GM12873 (cell line): ENCODE results near the gene C2orf49.

Experiments used
- CTCF ChIP-seq: IDR thresholded peaks from 2 replicates; pipeline ENCODE4 v1.5.1; 2012; ENCODE audit warnings: low read depth, mild to moderate bottlenecking, moderate library complexity, low read length, control low read depth; ENCODE audit not compliant: insufficient read depth; ENCODE audit errors: missing control alignments

C2orf49 gene

GRCh38 chr2:105329197-105329554, 8.2 kb upstream of the C2orf49 start:
- TF ChIP-seq CTCF = no peak

DNA sequence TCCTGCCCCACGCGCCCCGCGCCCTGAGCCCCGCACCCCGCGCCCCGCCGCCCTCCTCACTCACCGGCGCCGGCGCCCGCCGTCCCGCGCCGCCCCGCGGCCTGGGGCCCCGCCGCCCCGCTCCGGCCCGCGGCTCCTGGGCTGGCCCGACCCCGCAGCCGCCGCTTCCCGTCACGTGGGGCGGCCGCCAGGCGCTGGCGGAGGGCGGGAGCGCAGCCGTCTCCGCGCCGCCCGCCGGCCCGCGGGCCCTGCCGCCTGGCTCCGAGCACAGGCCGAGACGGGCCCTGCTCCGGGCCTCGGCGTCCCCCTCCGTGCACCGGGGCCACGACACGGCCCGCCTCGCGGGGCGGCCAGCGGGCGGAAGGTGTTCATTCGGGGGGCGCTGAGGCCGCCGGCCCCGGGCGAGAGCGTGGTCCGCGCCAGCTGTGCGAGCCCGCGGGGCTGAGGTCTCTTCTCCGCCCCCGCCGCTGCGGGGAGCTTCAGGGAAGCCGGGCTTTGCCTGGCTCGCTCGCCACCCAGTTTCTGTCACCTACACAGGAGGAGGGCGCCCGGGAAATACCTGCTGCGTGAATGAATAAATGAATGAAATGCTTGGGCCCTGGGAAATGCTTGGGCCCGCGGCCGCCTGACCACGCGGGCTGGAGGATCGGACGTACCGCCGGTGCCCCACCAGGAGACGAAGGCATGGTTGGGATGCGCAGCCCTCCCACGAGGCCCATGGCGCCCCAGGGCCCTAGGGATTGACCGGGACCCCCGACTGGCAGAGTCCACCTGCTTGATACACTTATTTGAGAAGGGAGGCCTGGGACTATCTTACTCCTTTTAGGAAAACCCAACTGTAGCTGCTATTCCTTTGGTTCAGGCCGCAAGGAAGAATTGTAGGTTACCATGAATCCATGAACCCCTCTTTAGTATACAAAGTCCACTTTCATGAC, 7.5 kb upstream of the C2orf49 start, which contains the start of gene TGFBRAP1:
TSS of gene TGFBRAP1 (minus strand) at position 175 of the 935 bp plus-strand sequence. CDS start 21,434 bp downstream, outside the sequence.
- TF ChIP-seq CTCF = no peak

DNA sequence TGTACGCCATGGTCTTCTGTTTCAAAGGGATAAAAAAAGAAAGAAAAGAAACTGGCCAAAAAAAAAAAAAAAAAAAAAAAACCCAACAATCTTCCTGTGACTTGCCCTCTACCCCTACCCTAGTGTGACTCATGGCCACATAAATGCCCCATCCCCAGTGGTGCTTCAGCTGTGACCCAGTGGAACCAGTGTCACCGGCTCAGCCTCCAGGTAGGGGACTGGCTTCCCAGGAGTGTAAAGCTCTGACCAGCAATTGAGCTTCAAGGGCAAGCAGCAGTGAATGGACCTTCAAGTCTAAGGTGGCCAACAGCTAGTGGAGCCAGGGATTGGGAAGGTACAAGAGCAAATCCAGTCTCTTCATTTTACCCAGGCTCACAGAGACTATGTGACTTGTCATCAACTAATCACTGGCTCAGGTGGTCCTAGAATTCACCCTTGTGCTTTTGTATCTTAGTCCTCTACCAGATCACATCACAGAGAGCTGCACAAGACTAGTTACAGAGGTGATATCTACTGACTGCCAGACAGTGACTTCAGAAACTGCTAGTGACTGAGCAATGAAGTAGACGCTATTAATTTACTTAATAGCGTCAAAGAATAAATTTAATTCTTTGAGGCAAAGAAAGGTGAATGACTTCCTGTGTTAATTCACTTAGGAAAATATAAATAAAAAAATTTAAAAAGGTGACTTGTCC, 6.5 kb upstream of the C2orf49 start:
- no peak for TF ChIP-seq CTCF

DNA sequence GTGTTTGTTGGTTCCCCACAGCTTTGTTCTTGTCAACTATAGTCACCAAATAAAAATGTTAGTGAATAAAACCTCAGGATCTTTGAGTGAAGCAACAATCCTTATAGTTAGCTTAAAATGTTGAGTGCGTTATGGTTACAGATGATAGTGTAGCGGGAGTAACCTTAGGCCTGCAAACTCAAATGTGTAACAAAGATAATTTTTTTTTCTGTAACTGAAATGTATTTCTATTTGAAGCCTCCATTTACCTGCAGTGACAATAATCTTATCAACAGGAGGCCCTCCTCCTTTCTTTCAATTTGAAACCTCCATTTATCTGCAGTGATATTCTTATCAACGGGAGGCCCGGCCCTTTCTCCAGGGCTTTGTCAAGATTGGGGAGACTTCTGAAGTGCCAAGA, 3.1 kb upstream of the C2orf49 start:
- TF ChIP-seq CTCF = no peak

- no peak for TF ChIP-seq CTCF
Measured at GRCh38 chr2:105335469-105335868, 1.9 kb upstream of the C2orf49 start.

DNA sequence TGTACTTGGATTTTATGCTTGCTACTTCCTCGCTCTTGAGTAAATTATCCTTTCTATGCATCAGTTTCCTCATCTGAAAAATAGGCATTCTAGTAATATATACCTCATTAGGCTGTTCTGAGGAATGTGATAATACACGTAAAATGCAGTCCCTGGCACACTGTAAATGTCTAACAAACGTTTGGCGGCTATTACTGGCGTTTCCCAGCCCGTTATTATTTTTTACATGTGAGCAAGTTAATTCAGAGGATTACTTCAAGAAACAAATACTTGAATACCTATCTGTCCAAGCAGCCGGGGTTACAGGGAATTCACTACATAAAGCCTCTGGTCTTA, 586 bp upstream of the C2orf49 start:
- TF ChIP-seq CTCF = no peak

DNA sequence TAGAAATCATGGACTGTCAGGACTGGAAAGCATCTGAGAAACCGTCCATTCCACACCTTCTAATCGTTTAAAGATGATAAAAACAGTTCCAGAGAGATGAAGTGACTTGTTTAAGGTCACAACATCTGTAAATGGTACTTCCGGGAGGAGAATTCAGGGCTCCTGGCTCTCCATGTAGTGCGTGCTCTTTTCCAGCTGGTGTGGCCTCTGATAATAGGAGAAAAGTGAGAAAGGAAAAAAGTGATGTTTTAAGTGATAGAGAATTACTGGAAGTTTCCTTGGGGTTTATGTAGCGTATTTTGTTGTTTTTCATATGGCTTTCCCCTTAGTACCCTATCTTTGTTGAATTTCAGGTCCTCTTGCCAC, 663 bp downstream of the C2orf49 start:
- TF ChIP-seq CTCF = no peak
